Hematopoietic multipotent progenitor cell treated with erythropoietin and hydrocortisone succinate and interleukin-3 and kit ligand, for 15 days (in vitro differentiated cells): ENCODE data around the gene ARFRP1.
"Not testable (repeated sequence)": the region's sequence is repeated elsewhere in the genome, so short reads cannot be mapped to it uniquely, and the experiment has no call there.

ENCODE experiments used
- DNase-seq: peaks from one replicate; pipeline ENCODE4 v3.0.0-alpha.2; 2015; ENCODE audit warnings: low spot score

Gene ARFRP1

GRCh38 chr20:63655249-63655648 is 52.5 kb downstream of the ARFRP1 start:
- DNase-seq, result no peak

- no peak for DNase-seq
Observed at GRCh38 chr20:63653974-63654668, 53.7 kb downstream of the ARFRP1 start.

GRCh38 chr20:63653041-63653973 is 54.5 kb downstream of the ARFRP1 start, which contains the start of gene STMN3:
Gene STMN3, minus strand, starts transcription at chr20:63653424. Its CDS starts 79 bp downstream, at chr20:63653345.
- peak; percentile 28 for DNase-seq

- no peak for DNase-seq
Observed at GRCh38 chr20:63652192-63652980, 55.4 kb downstream of the ARFRP1 start.

- DNase-seq, result no peak
Observed at GRCh38 chr20:63651942-63652191, 55.9 kb downstream of the ARFRP1 start.

GRCh38 chr20:63650486-63650885 is 57.3 kb downstream of the ARFRP1 start:
- not testable (repeated sequence) for DNase-seq

GRCh38 chr20:63648895-63649589 is 58.7 kb downstream of the ARFRP1 start:
- no peak for DNase-seq
